Bronchial epithelial cell (primary cell): ENCODE data around the gene GMNN. TPM values are rescaled to one million over a fixed set of nuclear protein-coding genes. Genes with fewer than 3 reads are reported as not detected.
"Not testable (repeated sequence)": the region's sequence is repeated elsewhere in the genome, so short reads cannot be mapped to it uniquely, and the experiment has no call there.

Source experiments
- DNase-seq: peaks from one replicate; pipeline ENCODE4 v3.0.0-alpha.2; 2010; ENCODE audit warnings: low read depth
- FAIRE-seq: peaks from 2 replicates; lab custom pipeline; 2011; peaks lifted over from hg19 to GRCh38; lab: Jason Lieb, UNC
- H3K27me3 ChIP-seq: 2 replicates; pipeline ENCODE4 v1.5.1; 2011; ENCODE audit warnings: low read length; ENCODE audit not compliant: control insufficient read depth, insufficient read depth
- H3K36me3 ChIP-seq: 2 replicates; pipeline ENCODE4 v1.5.1; 2011; ENCODE audit warnings: low read length; ENCODE audit not compliant: control insufficient read depth, insufficient read depth
- H3K4me3 ChIP-seq: 2 replicates; pipeline ENCODE4 v1.5.1; 2011; ENCODE audit warnings: mild to moderate bottlenecking, low read depth, low read length, control low read depth
- CTCF ChIP-seq: IDR thresholded peaks from 2 replicates; pipeline ENCODE4 v1.5.1; 2011; ENCODE audit warnings: mild to moderate bottlenecking, moderate library complexity, low read length, control low read depth, inconsistent platforms; ENCODE audit not compliant: insufficient read depth, severe bottlenecking
- total RNA-seq: library from RNA; depleted of rRNA; stranded (reverse); fragments of >200 nt; gene quantifications from 2 replicates; pipeline ENCODE4 v1.2.1, GENCODE V29; 2014

Gene GMNN
- total RNA-seq, 1 donor from 2014 or later = 6.1 TPM

DNA sequence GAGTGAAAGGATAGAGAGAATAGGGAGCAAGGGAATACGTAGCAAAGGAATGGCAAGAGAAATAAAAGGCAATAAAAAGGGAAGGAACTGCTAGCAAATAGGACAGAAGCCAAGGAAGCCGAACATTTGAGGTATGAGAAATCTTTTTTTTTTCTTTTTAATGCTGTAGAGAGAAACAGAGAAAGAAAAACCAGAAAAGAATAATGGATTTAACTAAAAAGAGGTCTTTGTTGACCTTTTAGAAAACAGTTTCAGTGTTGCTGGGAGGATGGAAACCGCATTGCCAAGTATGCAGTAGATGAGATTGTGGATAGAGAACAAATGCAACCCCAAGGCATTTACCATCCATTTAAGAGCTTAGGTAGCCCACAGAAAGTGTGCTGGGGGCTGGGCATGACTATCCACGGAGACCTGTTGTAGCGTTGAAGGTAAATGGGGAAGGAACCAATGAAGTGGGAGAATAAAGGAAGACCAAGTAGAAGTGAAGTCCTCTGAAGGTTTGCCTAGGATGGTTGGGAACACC lies 32.5 kb upstream of the GMNN start:
- no peak for FAIRE-seq
- TF ChIP-seq CTCF = no peak
- Histone ChIP-seq H3K27me3 (no peaks in the 10 kb centered on the region), H3K36me3 (no peaks in the 10 kb centered on the region), H3K4me3 (no peak overlapping the region)
- no peak for DNase-seq

DNA sequence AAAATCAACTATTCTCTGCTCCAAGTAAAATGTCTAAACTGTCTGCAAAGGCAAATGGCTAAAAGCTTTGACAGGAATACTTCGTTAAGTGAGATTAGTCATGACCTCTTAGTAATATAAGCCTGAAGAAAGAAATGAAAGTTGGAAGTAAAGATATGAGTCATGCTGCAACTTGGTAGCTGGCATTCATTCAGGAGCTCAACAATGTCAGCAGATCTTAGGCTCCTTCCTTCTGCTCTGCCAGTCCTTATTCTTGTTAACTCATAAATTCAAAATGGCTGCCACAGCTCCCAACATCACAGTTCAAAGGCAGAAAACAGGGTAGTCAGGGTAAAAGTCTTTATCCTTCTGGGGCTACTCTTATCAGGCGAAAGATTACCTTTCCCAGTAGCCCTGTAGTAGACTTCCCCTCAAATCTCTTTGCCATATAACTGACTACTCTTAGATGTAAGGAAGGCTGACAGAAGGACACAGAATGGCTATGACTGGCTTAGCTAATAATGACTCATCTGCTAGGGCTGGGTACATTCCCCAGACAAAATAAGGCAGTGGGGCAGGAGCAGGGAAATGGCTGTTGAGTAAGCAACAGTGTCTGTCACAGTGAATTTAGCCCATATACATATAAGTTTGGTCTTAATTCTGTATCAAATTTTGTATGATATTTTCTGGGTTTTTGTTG lies 31.3 kb upstream of the GMNN start:
- H3K27me3 ChIP-seq = no peaks in the 10 kb centered on the region
- DNase-seq (peak; percentile 99), FAIRE-seq (peak; percentile 72)
- H3K4me3 ChIP-seq = no peak overlapping the region
- no peak for TF ChIP-seq CTCF
- H3K36me3 ChIP-seq = no peaks in the 10 kb centered on the region

- H3K4me3 ChIP-seq = no peak overlapping the region
- DNase-seq (no peak), FAIRE-seq (no peak)
- no peaks in the 10 kb centered on the region for H3K27me3 ChIP-seq
- H3K36me3 ChIP-seq = no peaks in the 10 kb centered on the region
- no peak for TF ChIP-seq CTCF
Observed at GRCh38 chr6:24743944-24744335, 30.8 kb upstream of the GMNN start.

- FAIRE-seq = no peak
- Histone ChIP-seq H3K27me3 (no peaks in the 10 kb centered on the region), H3K4me3 (no peak overlapping the region), H3K36me3 (no peaks in the 10 kb centered on the region)
- DNase-seq = no peak
- TF ChIP-seq CTCF = no peak
Observed at GRCh38 chr6:24744911-24745310, 29.8 kb upstream of the GMNN start.

DNA sequence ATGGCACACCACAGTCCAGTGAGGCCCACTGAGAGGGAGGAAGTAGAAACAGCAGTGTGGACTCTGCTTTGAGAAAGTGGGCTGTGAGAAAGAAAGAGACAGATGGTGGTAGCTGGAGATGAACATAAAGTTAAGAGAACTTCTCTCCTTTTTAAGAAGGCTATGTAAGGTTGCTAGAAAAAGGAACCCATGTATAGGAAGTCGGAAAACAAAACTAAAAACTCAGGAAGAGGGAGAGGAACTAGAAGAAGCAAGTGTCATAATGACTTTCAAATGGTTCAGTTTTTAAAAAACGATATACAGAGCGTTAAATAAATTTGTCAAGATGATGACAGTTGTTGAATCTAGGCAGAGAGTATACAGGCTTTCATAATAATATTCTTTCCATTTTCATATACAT lies 25.4 kb upstream of the GMNN start:
- no peak for TF ChIP-seq CTCF
- no peaks in the 10 kb centered on the region for H3K27me3 ChIP-seq
- no peak overlapping the region for H3K4me3 ChIP-seq
- no peaks in the 10 kb centered on the region for H3K36me3 ChIP-seq
- FAIRE-seq = no peak
- no peak for DNase-seq

- DNase-seq, H3K36me3 ChIP-seq, H3K4me3 ChIP-seq, FAIRE-seq, H3K27me3 ChIP-seq: not testable (repeated sequence)
Observed at GRCh38 chr6:24750878-24751277, 23.9 kb upstream of the GMNN start.
